GM21447 (cell line): Measurements from ENCODE around the gene PCDHGA7.
"Not testable (repeated sequence)": the region's sequence is repeated elsewhere in the genome, so short reads cannot be mapped to it uniquely, and the experiment has no call there.

Experiments
- ATAC-seq: cut with Tn5 transposase; IDR thresholded peaks from one replicate; pipeline ENCODE4 v1.9.1; 2021; ENCODE audit not compliant: unreplicated experiment

The PCDHGA7 gene

DNA sequence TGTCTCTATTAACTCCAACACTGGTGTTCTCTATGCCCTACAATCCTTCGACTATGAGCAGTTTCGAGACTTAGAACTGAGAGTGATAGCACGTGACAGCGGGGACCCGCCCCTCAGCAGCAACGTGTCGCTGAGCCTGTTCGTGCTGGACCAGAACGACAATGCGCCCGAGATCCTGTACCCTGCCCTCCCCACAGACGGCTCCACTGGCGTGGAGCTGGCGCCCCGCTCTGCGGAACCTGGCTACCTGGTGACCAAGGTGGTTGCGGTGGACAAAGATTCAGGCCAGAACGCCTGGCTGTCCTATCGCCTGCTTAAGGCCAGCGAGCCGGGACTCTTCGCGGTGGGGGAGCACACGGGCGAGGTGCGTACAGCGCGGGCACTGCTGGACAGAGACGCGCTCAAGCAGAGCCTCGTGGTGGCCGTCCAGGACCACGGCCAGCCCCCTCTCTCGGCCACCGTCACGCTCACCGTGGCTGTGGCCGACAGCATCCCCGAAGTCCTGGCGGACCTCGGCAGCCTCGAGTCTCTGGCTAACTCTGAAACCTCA lies 40.3 kb downstream of the PCDHGA7 start:
- ATAC-seq: no peak

DNA sequence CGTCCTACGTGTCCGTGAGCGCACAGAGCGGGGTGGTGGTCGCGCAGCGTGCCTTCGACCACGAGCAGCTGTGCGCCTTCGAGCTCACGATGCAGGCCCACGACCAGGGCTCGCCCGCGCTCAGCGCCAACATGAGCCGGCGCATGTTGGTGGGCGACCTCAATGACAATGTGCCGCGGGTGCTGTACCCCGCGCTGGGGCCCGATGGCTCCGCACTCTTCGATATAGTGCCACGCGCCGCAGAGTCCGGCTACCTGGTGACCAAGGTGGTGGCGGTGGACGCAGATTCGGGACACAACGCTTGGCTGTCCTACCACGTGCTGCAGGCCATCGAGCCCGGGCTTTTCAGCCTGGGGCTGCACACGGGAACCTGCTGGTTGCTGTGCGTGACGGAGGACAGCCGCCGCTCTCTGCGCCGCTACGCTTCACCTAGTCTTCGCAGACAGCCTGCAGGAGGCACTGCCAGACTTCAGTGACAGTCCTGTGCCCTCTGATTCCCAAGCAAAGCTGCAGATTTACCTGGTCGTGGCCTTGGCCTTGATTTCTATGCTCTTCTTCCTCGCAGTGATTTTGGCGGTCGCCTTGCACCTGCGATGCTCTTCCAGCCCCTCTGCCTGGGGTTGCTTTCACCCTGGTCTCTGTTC lies 45.4 kb downstream of the PCDHGA7 start:
- ATAC-seq: no peak

DNA sequence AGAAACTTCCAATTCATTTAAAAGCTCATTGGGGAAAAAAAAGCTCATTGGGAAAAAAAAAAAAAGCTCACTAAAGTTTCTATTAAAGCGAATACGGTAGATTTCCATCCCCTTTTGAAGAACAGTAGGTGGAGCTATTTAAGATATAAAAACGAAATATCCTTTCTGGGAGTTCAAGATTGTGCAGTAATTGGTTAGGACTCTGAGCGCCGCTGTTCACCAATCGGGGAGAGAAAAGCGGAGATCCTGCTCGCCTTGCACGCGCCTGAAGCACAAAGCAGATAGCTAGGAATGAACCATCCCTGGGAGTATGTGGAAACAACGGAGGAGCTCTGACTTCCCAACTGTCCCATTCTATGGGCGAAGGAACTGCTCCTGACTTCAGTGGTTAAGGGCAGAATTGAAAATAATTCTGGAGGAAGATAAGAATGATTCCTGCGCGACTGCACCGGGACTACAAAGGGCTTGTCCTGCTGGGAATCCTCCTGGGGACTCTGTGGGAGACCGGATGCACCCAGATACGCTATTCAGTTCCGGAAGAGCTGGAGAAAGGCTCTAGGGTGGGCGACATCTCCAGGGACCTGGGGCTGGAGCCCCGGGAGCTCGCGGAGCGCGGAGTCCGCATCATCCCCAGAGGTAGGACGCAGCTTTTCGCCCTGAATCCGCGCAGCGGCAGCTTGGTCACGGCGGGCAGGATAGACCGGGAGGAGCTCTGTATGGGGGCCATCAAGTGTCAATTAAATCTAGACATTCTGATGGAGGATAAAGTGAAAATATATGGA lies 48.0 kb downstream of the PCDHGA7 start, which contains the start of gene PCDHGA12:
Gene PCDHGA12, plus strand, starts transcription at position 176 of the 782 bp plus-strand sequence. Its CDS starts 253 bp downstream, at position 429.
- ATAC-seq: peak; percentile 90

DNA sequence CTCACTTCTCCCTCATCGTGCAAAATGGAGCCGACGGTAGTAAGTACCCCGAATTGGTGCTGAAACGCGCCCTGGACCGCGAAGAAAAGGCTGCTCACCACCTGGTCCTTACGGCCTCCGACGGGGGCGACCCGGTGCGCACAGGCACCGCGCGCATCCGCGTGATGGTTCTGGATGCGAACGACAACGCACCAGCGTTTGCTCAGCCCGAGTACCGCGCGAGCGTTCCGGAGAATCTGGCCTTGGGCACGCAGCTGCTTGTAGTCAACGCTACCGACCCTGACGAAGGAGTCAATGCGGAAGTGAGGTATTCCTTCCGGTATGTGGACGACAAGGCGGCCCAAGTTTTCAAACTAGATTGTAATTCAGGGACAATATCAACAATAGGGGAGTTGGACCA lies 48.7 kb downstream of the PCDHGA7 start:
- no peak for ATAC-seq

DNA sequence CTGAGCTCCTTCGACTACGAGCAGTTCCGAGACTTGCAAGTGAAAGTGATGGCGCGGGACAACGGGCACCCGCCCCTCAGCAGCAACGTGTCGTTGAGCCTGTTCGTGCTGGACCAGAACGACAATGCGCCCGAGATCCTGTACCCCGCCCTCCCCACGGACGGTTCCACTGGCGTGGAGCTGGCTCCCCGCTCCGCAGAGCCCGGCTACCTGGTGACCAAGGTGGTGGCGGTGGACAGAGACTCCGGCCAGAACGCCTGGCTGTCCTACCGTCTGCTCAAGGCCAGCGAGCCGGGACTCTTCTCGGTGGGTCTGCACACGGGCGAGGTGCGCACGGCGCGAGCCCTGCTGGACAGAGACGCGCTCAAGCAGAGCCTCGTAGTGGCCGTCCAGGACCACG lies 49.8 kb downstream of the PCDHGA7 start:
- ATAC-seq: not testable (repeated sequence)

DNA sequence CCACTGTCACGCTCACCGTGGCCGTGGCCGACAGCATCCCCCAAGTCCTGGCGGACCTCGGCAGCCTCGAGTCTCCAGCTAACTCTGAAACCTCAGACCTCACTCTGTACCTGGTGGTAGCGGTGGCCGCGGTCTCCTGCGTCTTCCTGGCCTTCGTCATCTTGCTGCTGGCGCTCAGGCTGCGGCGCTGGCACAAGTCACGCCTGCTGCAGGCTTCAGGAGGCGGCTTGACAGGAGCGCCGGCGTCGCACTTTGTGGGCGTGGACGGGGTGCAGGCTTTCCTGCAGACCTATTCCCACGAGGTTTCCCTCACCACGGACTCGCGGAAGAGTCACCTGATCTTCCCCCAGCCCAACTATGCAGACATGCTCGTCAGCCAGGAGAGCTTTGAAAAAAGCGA lies 50.2 kb downstream of the PCDHGA7 start:
- not testable (repeated sequence) for ATAC-seq

DNA sequence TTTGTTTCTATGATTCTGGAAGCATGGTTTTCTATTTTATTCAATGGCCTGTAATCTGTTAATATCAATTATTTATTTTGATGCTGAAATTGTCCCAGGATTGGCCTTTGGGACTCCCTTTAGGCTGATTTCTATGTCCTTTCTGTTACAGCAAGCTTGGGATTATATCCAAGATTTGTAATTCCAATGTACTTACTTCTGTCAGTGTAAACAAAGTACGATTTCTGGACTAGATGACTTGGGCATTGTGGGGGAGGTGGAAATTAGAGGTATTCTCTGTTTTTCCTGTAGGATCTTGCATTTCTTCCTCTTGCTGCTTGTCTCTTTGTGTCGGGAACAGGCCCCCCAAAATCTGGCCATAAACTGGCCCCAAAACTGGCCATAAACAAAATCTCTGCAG lies 51.5 kb downstream of the PCDHGA7 start:
- no peak for ATAC-seq
